GM12891 (cell line): Measurements from ENCODE around the gene NGDN.

Experiments used
- DNase-seq: peaks from one replicate; pipeline ENCODE4 v3.0.0; 2011; ENCODE audit warnings: low spot score; ENCODE audit not compliant: insufficient read length
- FAIRE-seq: peaks from 2 replicates; lab custom pipeline; 2011; peaks lifted over from hg19 to GRCh38; lab: Jason Lieb, UNC
- PAX5 ChIP-seq: IDR thresholded peaks from 2 replicates; pipeline ENCODE4 v1.6.1; 2011; ENCODE audit warnings: low read length, moderate library complexity, mild to moderate bottlenecking; ENCODE audit not compliant: insufficient read depth, severe bottlenecking
- POLR2A ChIP-seq: IDR thresholded peaks from 2 replicates; pipeline ENCODE4 v1.6.1; 2011; ENCODE audit warnings: low read depth, low read length, control low read depth
- POLR2AphosphoS5 ChIP-seq: IDR thresholded peaks from 2 replicates; pipeline ENCODE4 v1.6.1; 2011; ENCODE audit warnings: low read depth, low read length, control low read depth
- POU2F2 ChIP-seq: IDR thresholded peaks from 2 replicates; pipeline ENCODE4 v1.6.1; 2011; ENCODE audit warnings: low read depth, mild to moderate bottlenecking, control low read depth, low read length, moderate library complexity
- SPI1 ChIP-seq: IDR thresholded peaks from 2 replicates; pipeline ENCODE4 v1.6.1; 2011; ENCODE audit warnings: low read depth, low read length, control low read depth
- TAF1 ChIP-seq: IDR thresholded peaks from 2 replicates; pipeline ENCODE4 v1.6.1; 2011; ENCODE audit warnings: low read depth, low read length, control low read depth

The NGDN gene

GRCh38 chr14:23468704-23469126 lies 788 bp upstream of the NGDN start:
- no peak for DNase-seq
- no peak for TF ChIP-seq SPI1
- TF ChIP-seq PAX5 = no peak
- no peak for TF ChIP-seq POLR2AphosphoS5
- no peak for TF ChIP-seq POLR2A
- TF ChIP-seq TAF1 = no peak
- TF ChIP-seq POU2F2 = no peak
- peak; percentile 69 for FAIRE-seq

DNA sequence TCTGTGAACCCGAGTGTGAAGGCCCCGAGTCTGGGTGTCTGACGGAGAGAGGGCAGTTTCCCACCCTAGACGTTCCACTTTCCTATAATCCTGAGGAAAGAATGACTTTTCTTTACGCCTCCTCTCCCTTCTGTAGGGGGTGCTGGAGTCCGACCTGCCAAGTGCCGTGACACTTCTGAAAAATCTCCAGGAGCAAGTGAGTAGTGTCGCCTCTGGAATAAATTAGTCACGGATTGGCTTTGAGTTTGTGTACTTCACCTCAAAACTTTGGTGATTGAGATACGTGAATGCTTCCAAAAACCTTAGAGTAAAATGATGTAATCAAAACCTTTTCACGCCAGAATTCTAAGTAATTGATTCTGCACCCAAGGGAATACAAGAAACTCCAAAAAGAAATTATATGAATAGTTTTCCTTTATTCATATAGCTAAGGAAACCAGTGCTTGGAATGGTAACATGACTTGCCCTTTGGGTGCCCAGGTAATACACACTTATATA lies 452 bp downstream of the NGDN start:
- DNase-seq (no peak), FAIRE-seq (no peak)
- TF ChIP-seq POLR2AphosphoS5 = no peak
- TF ChIP-seq POLR2A = no peak
- no peak for TF ChIP-seq POU2F2
- TF ChIP-seq PAX5 = no peak
- TF ChIP-seq TAF1 = no peak; the same call in 1 of the 2 replicates
- no peak for TF ChIP-seq SPI1

- FAIRE-seq (no peak), DNase-seq (no peak)
- TF ChIP-seq SPI1 (no peak), POU2F2 (no peak), POLR2AphosphoS5 (no peak), POLR2A (no peak), PAX5 (no peak), TAF1 (no peak)
Observed at GRCh38 chr14:23470947-23471346, 1.4 kb downstream of the NGDN start.

DNA sequence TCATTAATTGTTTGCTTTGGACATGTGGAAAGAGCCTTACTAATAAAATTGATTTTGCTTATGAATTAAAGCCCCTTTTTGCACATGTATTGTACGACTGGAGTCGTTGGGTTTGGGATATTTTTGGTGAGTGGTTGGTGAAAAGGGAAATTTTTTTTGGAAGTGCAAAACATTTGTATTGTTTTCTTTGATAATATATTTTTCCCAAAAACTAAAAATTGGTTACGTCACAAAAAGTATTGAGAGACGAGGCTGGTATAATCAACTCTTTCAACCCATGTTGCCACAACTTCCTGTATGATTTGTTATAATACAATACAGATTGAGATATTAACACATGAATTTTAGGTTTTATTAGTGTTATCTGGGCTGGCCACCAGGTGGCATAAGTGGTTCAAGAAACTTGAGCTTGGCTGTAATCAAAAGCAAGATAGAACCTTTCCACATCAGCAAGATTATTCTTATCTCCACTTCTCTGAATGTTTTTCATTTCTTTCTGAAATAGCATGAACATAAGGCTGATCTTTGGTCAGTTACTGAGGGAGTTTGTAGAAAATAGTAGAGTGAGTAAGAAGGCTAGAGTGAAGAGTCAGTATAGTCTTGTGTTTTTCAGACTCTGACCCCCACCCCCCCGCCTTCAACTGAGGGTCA lies 8.7 kb downstream of the NGDN start:
- no peak for TF ChIP-seq TAF1
- TF ChIP-seq SPI1 = no peak
- TF ChIP-seq POU2F2 = no peak
- no peak for TF ChIP-seq PAX5
- TF ChIP-seq POLR2A = no peak
- DNase-seq (no peak), FAIRE-seq (peak; percentile 55)

GRCh38 chr14:23481362-23481970 lies 12.0 kb downstream of the NGDN start:
- TF ChIP-seq PAX5 (no peak), POLR2AphosphoS5 (no peak), TAF1 (no peak), POU2F2 (no peak), POLR2A (no peak), SPI1 (no peak)
- DNase-seq = no peak
- no peak for FAIRE-seq

DNA sequence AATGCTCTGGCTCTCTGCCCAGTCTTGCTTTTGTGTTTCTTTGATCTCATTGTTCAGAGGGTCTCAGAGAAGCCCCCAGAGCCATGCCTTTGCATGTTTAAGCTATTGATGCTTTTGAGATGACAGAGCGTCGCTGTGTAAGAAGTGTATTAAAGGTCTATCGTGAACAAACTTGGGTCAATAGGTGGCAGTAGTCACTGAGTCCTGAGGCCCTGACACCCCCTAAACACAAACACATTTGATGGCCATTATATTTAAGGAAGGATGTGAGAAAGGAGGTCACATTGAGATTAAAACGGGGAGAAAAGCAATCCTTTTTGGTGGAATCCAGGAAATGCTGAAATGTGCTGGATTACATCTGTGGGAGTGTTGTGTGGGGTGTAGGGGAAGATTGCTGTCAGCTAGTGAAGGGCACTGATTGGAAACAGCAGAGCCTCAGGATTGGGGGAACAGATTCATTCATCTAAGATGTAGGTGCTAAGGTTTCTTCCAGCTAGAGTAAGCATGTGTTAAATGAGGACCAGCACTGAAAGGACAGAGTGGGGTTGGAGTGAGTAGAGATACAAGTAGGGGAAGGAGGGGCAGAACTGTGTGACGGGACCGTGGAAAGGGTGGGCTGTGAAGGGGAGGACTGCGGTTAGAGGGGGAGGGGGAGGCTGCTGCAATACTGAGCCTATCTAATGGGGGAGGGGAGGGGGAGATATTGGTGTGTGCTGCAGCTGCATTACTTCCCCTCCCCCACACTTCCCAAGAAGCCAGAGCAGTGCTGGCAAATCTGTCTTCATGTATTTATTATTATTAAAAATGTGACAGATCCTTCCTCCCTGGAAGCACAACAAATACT lies 12.7 kb downstream of the NGDN start:
- no peak for FAIRE-seq
- TF ChIP-seq PAX5 (no peak), TAF1 (no peak), POLR2A (no peak), SPI1 (no peak), POLR2AphosphoS5 (no peak), POU2F2 (no peak)
- no peak for DNase-seq

DNA sequence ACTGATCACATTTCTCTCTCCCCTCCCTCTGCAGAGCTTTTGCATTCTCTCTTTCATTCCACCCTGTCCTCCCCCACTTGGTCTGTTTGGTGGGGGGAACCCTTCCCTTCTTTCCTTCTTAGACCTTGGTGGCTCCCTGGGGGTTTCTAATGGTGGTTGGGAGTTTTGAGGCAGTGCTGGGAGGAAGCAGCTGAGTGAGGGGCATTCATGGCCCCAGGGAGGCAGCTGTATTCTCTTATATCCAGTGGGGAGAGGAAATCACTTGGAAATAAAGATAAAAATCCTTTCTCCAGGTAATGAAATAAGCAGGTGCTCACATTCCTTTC lies 13.3 kb downstream of the NGDN start:
- DNase-seq (no peak), FAIRE-seq (no peak)
- TF ChIP-seq PAX5 (no peak), TAF1 (no peak), POLR2AphosphoS5 (no peak), POLR2A (no peak), SPI1 (no peak), POU2F2 (no peak)

DNA sequence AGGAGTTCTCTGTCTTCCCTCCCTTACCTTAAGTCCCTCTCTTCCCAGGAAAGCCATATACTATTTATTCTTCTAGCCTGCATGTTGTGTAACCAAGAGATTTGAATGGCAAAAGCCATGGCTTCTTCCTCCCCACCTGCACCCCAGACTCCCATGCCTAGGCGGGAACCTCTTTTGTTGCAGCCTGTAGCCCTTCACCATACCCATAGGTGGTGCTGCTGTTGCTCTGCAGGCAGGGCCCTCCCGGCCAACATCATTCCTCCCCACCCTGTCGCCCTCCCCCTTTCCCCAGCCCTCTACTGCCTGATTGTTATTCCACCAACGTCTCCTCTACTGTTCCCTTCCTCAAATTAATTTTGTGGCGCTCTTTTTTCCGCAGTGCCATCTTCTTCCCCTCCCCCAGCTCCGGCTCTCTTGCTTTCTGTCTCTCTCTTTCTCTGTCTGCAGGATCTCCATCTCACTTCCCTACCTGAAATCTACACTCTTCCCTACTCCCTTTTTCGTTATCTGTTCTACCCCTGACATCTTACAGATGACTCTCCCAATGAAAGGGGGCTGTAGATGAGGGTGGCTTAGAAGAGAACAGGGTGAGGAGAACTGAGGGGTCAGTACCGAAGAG lies 13.8 kb downstream of the NGDN start:
- DNase-seq = peak; percentile 17
- no peak for FAIRE-seq
- TF ChIP-seq POLR2A = no peak
- TF ChIP-seq SPI1 = no peak
- no peak for TF ChIP-seq POU2F2
- TF ChIP-seq POLR2AphosphoS5 = no peak
- TF ChIP-seq TAF1 = no peak
- no peak for TF ChIP-seq PAX5

DNA sequence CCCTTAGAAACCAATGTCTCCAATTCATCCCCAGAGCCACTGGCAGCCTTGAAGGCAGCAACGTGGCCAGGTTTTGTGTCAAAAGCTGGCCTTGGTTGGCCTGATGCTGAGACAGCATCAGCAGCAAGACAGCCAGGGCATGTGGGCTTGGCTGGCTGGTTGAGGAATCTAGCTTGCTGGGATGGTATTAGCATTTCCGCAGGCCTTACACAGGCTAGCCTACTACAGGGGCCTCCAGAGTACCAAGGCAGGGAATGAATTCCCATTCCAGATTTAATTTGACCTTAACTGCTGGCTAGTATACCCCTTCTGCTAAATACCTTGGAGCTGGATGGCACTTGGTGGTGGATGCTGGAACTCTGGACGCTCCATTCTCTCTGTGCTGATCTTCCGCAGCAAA lies 15.8 kb downstream of the NGDN start:
- no peak for TF ChIP-seq PAX5
- no peak for TF ChIP-seq POU2F2
- TF ChIP-seq POLR2AphosphoS5 = no peak
- TF ChIP-seq POLR2A = no peak
- FAIRE-seq (no peak), DNase-seq (no peak)
